HG03378 (cell line): ENCODE results near the gene ZNF561.
"Not testable (repeated sequence)": the region's sequence is repeated elsewhere in the genome, so short reads cannot be mapped to it uniquely, and the experiment has no call there.

Experiments
- ATAC-seq: cut with Tn5 transposase; IDR thresholded peaks from one replicate; pipeline ENCODE4 v1.9.1; 2021; ENCODE audit warnings: mild to moderate bottlenecking, moderate library complexity; ENCODE audit not compliant: unreplicated experiment

The ZNF561 gene

GRCh38 chr19:9621156-9622037 is at the start of gene ZNF561:
ZNF561 (minus strand) TSS chr19:9621232; CDS start chr19:9619456, 1,776 bp downstream.
- ATAC-seq: peak; percentile 64

- ATAC-seq: no peak
Observed at GRCh38 chr19:9668544-9668943, 47.5 kb upstream of the ZNF561 start.

GRCh38 chr19:9667898-9668297 is 46.9 kb upstream of the ZNF561 start:
- no peak for ATAC-seq

GRCh38 chr19:9658769-9659168 is 37.7 kb upstream of the ZNF561 start:
- ATAC-seq: no peak

DNA sequence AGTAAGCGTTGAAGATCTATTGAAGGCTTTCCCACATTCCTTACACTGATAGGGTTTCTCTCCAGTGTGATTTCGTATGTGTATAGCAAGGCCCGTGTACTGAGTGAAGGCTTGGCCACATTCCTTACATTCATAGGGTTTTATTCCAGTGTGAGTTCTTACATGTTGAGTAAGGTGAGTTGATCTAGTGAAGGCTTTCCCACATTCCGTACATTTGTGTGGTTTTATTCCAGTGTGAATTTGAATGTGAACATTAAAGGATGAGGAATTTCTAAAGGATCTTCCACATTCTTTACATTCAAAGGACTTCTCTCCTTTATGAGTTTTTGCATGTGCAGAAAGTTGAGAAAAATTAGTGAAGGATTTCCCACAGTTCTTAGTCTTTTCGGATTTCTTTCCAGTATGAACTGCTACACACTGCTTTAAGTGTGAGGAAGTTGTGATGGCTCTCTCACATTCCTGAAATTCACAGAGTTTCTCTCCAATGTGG is 32.1 kb upstream of the ZNF561 start:
- not testable (repeated sequence) for ATAC-seq

- not testable (repeated sequence) for ATAC-seq
Observed at GRCh38 chr19:9651464-9651863, 30.4 kb upstream of the ZNF561 start.

- no peak for ATAC-seq
Observed at GRCh38 chr19:9650345-9650744, 29.3 kb upstream of the ZNF561 start.

GRCh38 chr19:9645472-9645871 is 24.4 kb upstream of the ZNF561 start:
- ATAC-seq: no peak

- ATAC-seq: no peak
Observed at GRCh38 chr19:9644472-9644871, 23.4 kb upstream of the ZNF561 start.

DNA sequence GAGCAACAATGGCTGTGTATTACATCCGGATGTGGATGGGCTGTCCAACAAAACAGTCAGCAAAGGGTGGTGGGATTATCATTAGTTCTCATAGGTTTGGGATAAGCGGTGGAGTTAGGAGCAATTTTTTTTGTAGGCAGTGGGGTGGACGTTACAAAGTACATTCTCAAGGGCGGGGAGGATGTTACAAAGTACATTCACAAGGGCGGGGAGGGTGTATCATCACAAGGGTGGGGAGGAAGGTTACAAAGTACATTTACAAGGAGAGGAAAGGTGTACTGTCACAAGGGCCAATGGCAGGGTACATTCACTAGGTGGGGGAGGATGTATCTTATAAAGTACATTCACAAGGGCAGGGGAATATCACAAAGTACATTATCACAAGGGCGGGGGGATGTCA is 20.8 kb upstream of the ZNF561 start:
- ATAC-seq: no peak

GRCh38 chr19:9640956-9641355 is 19.9 kb upstream of the ZNF561 start:
- ATAC-seq: no peak

DNA sequence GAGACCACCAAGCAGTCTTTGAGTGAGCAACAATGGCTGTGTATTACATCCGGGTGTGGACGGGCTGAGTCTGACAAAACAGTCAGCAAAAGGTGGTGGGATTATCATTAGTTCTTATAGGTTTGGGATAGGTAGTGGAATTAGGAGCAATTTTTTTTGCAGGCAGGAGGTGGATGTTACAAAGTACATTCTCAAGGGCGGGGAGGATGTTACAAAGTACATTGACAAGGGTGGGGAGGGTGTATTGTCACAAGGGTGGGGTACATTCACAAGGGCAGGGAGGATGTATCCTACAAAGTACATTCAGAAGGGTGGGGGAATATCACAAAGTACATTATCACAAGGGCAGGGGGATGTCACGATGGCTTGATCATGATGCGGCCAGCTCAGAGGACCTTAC is 15.0 kb upstream of the ZNF561 start:
- no peak for ATAC-seq

DNA sequence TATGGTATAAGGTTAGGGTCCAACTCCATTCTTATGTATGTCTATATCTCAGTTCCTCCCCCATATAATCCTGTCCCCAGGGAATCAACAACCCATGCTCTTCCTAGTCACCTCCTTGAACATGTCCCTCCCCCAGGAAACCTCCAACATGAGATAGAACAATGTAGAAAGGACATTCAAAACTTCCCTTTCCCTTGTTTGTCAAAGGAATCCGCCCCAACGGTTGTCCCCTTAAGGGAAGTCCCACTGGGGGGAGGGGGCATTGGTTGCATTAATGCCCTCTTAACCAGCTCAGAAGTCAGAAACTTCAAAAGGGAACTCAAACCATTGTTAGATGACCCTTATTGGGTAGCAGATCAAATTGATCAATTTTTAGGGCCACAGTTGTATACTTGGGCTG is 6.8 kb upstream of the ZNF561 start:
- no peak for ATAC-seq

- no peak for ATAC-seq
Observed at GRCh38 chr19:9622531-9622930, 1.5 kb upstream of the ZNF561 start.

- ATAC-seq: peak; percentile 19
Observed at GRCh38 chr19:9620842-9621155, 233 bp downstream of the ZNF561 start.

DNA sequence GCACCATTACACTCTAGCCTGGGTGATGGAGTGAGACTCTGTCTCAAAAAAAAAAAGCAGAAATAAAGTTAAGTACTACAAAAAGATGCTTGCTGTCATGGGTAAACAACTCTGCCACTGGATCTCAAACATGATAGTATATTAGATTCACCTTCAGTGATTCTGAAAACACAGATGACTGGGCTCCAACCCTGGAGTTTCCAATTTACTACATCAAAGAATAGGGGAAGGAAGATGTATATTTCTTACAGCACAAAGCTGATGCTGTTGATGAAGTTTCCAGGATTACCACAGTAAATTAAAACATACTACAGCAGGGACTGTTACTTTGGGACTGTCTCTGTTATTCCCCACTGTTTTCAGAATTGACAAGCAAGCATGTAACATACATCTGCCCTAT is 5.2 kb downstream of the ZNF561 start:
- no peak for ATAC-seq

DNA sequence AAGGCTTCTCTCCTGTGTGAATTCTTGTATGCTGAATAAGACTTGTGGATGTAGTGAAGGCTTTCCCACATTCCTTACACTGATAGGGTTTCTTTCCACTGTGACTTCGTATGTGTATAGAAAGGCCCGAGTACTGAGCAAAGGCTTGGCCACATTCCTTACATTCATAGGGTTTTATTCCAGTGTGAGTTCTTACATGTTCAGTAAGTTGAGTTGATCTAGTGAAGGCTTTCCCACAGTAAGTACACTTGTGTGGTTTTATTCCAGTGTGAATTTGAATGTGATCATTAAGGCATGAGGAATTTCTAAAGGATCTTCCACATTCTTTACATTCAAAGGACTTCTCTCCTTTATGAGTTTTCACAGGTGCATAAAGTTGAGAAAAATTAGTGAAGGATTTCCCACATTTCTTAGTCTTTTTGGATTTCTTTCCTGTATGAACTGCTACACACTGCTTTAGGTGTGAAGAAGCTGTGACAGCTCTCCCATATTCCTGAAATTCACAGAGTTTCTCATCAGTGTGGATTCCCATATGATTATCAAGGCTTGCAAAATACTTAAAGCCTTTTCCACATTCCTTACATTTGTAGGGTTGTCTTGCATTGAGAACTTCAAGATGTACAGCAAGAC is 10.4 kb downstream of the ZNF561 start:
- no peak for ATAC-seq

DNA sequence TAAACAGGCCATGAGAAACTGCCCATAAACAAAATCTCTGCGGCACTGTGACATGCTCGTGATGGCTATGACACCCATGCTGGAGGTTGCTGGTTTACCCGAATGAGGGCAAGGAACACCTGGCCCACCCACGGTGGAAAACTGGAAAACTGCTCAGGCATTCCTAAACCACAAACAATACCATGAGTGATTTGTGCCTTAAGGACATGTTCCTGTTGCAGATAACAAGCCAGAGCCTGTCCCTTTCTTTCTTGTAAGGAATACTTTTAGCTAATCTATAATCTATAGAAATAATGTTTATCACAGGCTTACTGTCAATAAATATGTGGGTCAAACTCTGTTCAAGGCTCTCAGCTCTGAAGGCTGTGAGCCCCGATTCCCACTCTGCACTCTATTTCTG is 12.1 kb downstream of the ZNF561 start:
- ATAC-seq: no peak

DNA sequence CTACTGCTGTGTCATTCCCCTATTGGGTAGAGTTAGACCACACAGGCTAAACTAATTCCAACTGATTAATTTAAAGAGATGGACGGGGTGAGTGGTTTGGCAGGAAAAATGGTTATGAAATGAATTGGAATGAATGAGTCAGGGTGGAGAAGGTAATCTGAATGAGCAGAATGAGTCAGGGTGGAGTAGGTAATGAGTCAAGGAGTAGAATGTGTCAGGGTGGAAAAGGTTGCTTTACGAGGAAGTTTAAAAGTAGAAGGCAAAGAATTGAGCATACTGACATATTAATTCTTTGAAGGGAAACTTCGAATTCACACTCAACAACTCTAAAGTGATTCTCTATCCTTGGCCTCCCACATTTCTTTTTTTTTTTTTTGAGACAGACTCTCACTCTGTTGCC is 24.0 kb downstream of the ZNF561 start:
- no peak for ATAC-seq

DNA sequence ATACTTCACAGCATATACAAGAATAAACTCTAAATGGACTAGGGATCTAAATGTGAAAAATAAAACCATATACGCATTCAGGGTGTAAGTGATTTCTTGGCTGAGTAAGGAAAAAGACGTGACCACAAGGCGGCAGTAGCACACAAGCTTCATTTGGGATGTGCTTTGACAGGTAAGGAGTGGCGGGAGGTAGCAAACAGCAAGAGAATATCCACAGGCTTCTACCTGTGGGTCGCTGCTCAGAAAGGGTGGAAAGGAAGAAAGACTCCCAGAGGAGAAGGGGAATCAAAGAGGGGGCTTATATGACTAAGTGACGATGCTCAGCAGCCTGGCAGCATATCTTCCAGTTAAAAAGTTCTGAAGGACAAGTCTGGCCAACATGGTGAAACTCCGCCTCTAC is 34.3 kb downstream of the ZNF561 start:
- ATAC-seq: no peak

- ATAC-seq: peak; percentile 81
Observed at GRCh38 chr19:9584073-9584833, 36.8 kb downstream of the ZNF561 start, which contains the start of gene ZNF121. ZNF121 (minus strand) TSS chr19:9584504; CDS start chr19:9568097, 16,407 bp downstream.
